CD4-positive, CD25-positive, alpha-beta regulatory T cell (primary cell): Measurements from ENCODE around the gene POC5. TPM values are rescaled to one million over a fixed set of nuclear protein-coding genes. Genes with fewer than 3 reads are reported as not detected.
"Not testable (repeated sequence)": the region's sequence is repeated elsewhere in the genome, so short reads cannot be mapped to it uniquely, and the experiment has no call there.

Experiments used
- ATAC-seq, 2 donors: fragments of 150-1000 bp; cut with Tn5 transposase; one replicate each; pipeline ENCODE4 v1.10.0; 2021; ENCODE audit warnings: low read depth in 2 of 2, moderate number of reproducible peaks in 2 of 2, moderate library complexity in 1 of 2
- DNase-seq, 3 donors: peaks; one replicate each; pipeline versions ENCODE4 v3.0.0 to v3.0.0-alpha.2; 2012 to 2022; ENCODE audit warnings: mixed read lengths in 1 of 3
- H3K27ac ChIP-seq: one replicate; pipeline ENCODE4 v1.7.0; 2013; ENCODE audit warnings: mild to moderate bottlenecking, low read length; ENCODE audit not compliant: insufficient read depth, poor library complexity, severe bottlenecking
- H3K27me3 ChIP-seq: one replicate; pipeline ENCODE4 v1.7.0; 2013; ENCODE audit warnings: low read length; ENCODE audit not compliant: control insufficient read depth, insufficient read depth
- H3K36me3 ChIP-seq: one replicate; pipeline ENCODE4 v1.7.0; 2013; ENCODE audit warnings: mild to moderate bottlenecking, low read length, moderate library complexity; ENCODE audit not compliant: control insufficient read depth, insufficient read depth
- H3K4me1 ChIP-seq: 2 replicates; pipeline ENCODE4 v1.7.0; 2013; ENCODE audit warnings: mild to moderate bottlenecking, low read length; ENCODE audit not compliant: insufficient read depth, control insufficient read depth, poor library complexity, severe bottlenecking
- H3K4me3 ChIP-seq: one replicate; pipeline ENCODE4 v1.7.0; 2013; ENCODE audit warnings: low read depth, mild to moderate bottlenecking, low read length, moderate library complexity
- H3K9me3 ChIP-seq, 2 experiments: 1 replicate in 1 of 2; 2 replicates in 1 of 2; pipeline ENCODE4 v1.7.0; 2013; ENCODE audit warnings: low read length in 2 of 2, mild to moderate bottlenecking in 1 of 2, moderate library complexity in 1 of 2; ENCODE audit not compliant: control insufficient read depth in 2 of 2
- H3K27ac Mint-ChIP-seq, 3 donors: one replicate each; pipeline ENCODE4 v1.8.0; 2020 to 2022; ENCODE audit warnings: mild to moderate bottlenecking in 3 of 3, mixed read lengths in 3 of 3, moderate library complexity in 2 of 3
- H3K27me3 Mint-ChIP-seq: one replicate; pipeline ENCODE4 v1.8.0; 2022; ENCODE audit warnings: mild to moderate bottlenecking, mixed read lengths
- H3K36me3 Mint-ChIP-seq: one replicate; pipeline ENCODE4 v1.8.0; 2020; ENCODE audit warnings: mixed read lengths
- H3K4me1 Mint-ChIP-seq, 4 donors: one replicate each; pipeline ENCODE4 v1.8.0; 2020 to 2022; ENCODE audit warnings: mixed read lengths in 4 of 4, mild to moderate bottlenecking in 1 of 4
- H3K4me3 Mint-ChIP-seq, 4 donors: one replicate each; pipeline ENCODE4 v1.8.0; 2020 to 2022; ENCODE audit warnings: mild to moderate bottlenecking in 4 of 4, mixed read lengths in 4 of 4, moderate library complexity in 3 of 4
- H3K9me3 Mint-ChIP-seq, 7 donors: one replicate each; pipeline ENCODE4 v1.8.0; 2020 to 2022; ENCODE audit warnings: mixed read lengths in 7 of 7, mild to moderate bottlenecking in 3 of 7, moderate library complexity in 2 of 7
- polyA plus RNA-seq, 4 donors: library from polyadenylated mRNA; unstranded; fragments of 300-500 nt; fragmentation: Illumina TruSeq; gene quantifications; one replicate each; pipeline ENCODE4 v1.2.3, GENCODE V29; 2021
- total RNA-seq: library from RNA; stranded (reverse); gene quantifications from one replicate; pipeline ENCODE4 v1.2.3, GENCODE V29; 2022

POC5 gene
- total and polyA plus RNA-seq, 5 donors from 2014 or later: 13.7 to 21.2 (median 17.5) TPM

- Histone ChIP-seq H3K27me3 (peaks cover 4% of the 10 kb centered on the region), H3K36me3 (no peaks in the 10 kb centered on the region), H3K4me3 (no peak overlapping the region), H3K4me1 (no peaks in the 10 kb centered on the region), H3K27ac (no peak overlapping the region), H3K9me3 (peaks cover 4% of the 10 kb centered on the region in 2 experiments)
- peaks cover 24% of the 10 kb centered on the region for H3K27me3 Mint-ChIP-seq
- peaks cover 0 to 1% (median 0%) of the 10 kb centered on the region in 7 donors for H3K9me3 Mint-ChIP-seq
- no peak overlapping the region for H3K27ac Mint-ChIP-seq
- peak in 1 of 2 donors; percentile 34 for ATAC-seq
- no peak overlapping the region for H3K4me3 Mint-ChIP-seq
- H3K36me3 Mint-ChIP-seq: no peaks in the 10 kb centered on the region
- no peaks in the 10 kb centered on the region for H3K4me1 Mint-ChIP-seq
- peak in 2 of 3 donors; percentile 11 to 37 for DNase-seq
Measured at GRCh38 chr5:75734913-75735789, 17.9 kb upstream of the POC5 start.

DNA sequence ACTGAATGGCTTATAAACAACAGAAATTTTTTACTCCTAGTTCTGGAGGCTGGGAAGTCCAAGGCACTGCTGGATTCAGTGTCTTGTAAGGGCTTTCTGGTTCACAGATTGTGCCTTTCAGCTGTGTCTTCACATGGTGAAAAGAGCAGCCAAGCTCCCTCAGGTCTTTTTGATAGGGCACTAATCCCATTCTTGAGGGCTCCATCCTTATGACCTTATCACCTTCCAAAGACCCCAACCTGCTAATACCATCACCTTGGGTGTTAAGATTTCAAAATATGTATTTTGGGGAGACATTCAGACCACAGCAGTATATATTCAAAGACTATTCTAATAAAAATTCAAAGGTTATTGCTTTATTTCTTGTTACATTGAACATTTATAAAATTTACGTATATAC, 16.5 kb upstream of the POC5 start:
- Mint-ChIP-seq H3K9me3 (no peaks in the 10 kb centered on the region), H3K27ac (no peak overlapping the region), H3K4me1 (no peaks in the 10 kb centered on the region), H3K36me3 (no peaks in the 10 kb centered on the region), H3K4me3 (no peak overlapping the region), H3K27me3 (peaks cover 29% of the 10 kb centered on the region)
- no peak for ATAC-seq
- H3K27ac ChIP-seq: no peak overlapping the region
- no peaks in the 10 kb centered on the region for H3K36me3 ChIP-seq
- no peaks in the 10 kb centered on the region for H3K4me1 ChIP-seq
- H3K4me3 ChIP-seq: no peak overlapping the region
- no peak for DNase-seq
- peaks cover 4% of the 10 kb centered on the region for H3K27me3 ChIP-seq
- H3K9me3 ChIP-seq: peaks cover 4% of the 10 kb centered on the region in 2 experiments

DNA sequence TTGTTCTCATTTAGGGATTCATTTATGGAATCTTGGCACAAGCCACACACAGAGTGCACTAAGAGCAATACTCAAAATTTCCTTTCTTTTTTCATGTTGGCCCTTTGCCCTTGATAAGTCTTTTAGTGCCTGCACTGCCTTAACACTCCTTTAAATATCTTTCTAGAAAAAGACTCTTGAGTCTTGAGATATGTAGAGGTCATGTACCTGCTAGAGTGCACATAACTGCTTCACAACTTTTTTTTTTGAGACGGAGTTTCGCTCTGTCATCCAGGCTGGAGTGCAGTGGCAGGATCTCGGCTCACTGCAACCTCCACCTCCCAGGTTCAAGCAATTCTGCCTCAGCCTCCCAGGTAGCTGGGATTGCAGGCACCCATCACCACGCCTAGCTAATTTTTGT, 14.3 kb upstream of the POC5 start:
- not testable (repeated sequence) for ATAC-seq, H3K4me1 Mint-ChIP-seq, H3K9me3 ChIP-seq, H3K27ac ChIP-seq, H3K4me3 Mint-ChIP-seq, H3K27me3 ChIP-seq, H3K36me3 ChIP-seq, H3K36me3 Mint-ChIP-seq, H3K9me3 Mint-ChIP-seq, H3K4me3 ChIP-seq, H3K4me1 ChIP-seq, DNase-seq, H3K27ac Mint-ChIP-seq
- H3K27me3 Mint-ChIP-seq: peaks cover 32% of the 10 kb centered on the region

- Mint-ChIP-seq H3K27me3 (peaks cover 28% of the 10 kb centered on the region), H3K9me3 (peaks cover 0 to 7% (median 2%) of the 10 kb centered on the region in 7 donors), H3K4me1 (no peaks in the 10 kb centered on the region), H3K27ac (no peak overlapping the region), H3K4me3 (no peak overlapping the region), H3K36me3 (no peaks in the 10 kb centered on the region)
- DNase-seq (no peak), ATAC-seq (no peak)
- H3K27me3 ChIP-seq: peaks cover 11% of the 10 kb centered on the region
- no peaks in the 10 kb centered on the region for H3K4me1 ChIP-seq
- peaks cover 4% of the 10 kb centered on the region in 2 experiments for H3K9me3 ChIP-seq
- H3K27ac ChIP-seq: no peak overlapping the region
- H3K36me3 ChIP-seq: no peaks in the 10 kb centered on the region
- no peak overlapping the region for H3K4me3 ChIP-seq
Measured at GRCh38 chr5:75729321-75729720, 12.1 kb upstream of the POC5 start.

- Histone ChIP-seq H3K36me3 (no peaks in the 10 kb centered on the region), H3K27me3 (peaks cover 15% of the 10 kb centered on the region), H3K9me3 (no peaks in the 10 kb centered on the region), H3K4me1 (no peaks in the 10 kb centered on the region), H3K27ac (no peak overlapping the region), H3K4me3 (no peak overlapping the region)
- Mint-ChIP-seq H3K27ac (no peak overlapping the region), H3K4me1 (no peaks in the 10 kb centered on the region), H3K27me3 (peaks cover 29% of the 10 kb centered on the region), H3K36me3 (no peaks in the 10 kb centered on the region), H3K4me3 (no peak overlapping the region), H3K9me3 (peaks cover 0 to 7% (median 2%) of the 10 kb centered on the region in 7 donors)
- no peak for ATAC-seq
- DNase-seq: no peak
Measured at GRCh38 chr5:75727931-75728330, 10.7 kb upstream of the POC5 start.

DNA sequence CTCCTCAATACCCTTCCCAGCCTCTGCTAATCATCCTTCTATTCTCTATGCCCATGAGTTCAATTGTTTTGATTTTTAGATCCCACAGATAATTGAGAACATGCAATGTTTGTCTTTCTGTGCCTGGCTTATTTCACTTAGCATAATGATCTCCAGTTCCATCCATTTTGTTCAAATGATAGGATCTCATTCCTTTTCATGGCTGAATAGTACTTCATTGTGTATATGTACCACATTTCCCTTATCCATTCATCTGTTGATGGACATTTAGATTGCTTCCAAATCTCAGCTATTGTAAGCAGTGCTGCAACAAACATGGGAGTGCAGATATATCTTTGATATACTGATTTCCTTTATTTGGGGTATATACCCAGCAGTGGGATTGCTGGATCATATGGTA, 9.0 kb upstream of the POC5 start:
- peaks cover 22% of the 10 kb centered on the region for H3K27me3 ChIP-seq
- H3K27ac ChIP-seq, ATAC-seq, H3K36me3 ChIP-seq, H3K9me3 ChIP-seq, H3K27ac Mint-ChIP-seq, H3K9me3 Mint-ChIP-seq, H3K36me3 Mint-ChIP-seq, H3K4me1 ChIP-seq, DNase-seq, H3K4me3 ChIP-seq, H3K4me3 Mint-ChIP-seq, H3K4me1 Mint-ChIP-seq: not testable (repeated sequence)
- H3K27me3 Mint-ChIP-seq: peaks cover 29% of the 10 kb centered on the region

GRCh38 chr5:75723378-75723777, 6.1 kb upstream of the POC5 start:
- H3K4me1 Mint-ChIP-seq: peaks cover 0 to 3% (median 0%) of the 10 kb centered on the region in 4 donors
- H3K27me3 Mint-ChIP-seq: peaks cover 32% of the 10 kb centered on the region
- H3K4me3 Mint-ChIP-seq: no peak overlapping the region
- no peak for ATAC-seq
- H3K36me3 Mint-ChIP-seq: no peaks in the 10 kb centered on the region
- Histone ChIP-seq H3K9me3 (no peaks in the 10 kb centered on the region), H3K36me3 (no peaks in the 10 kb centered on the region), H3K27me3 (peaks cover 26% of the 10 kb centered on the region), H3K4me3 (no peak overlapping the region), H3K27ac (no peak overlapping the region), H3K4me1 (no peaks in the 10 kb centered on the region)
- no peak overlapping the region for H3K27ac Mint-ChIP-seq
- DNase-seq: no peak
- peaks cover 0 to 7% (median 4%) of the 10 kb centered on the region in 7 donors for H3K9me3 Mint-ChIP-seq

DNA sequence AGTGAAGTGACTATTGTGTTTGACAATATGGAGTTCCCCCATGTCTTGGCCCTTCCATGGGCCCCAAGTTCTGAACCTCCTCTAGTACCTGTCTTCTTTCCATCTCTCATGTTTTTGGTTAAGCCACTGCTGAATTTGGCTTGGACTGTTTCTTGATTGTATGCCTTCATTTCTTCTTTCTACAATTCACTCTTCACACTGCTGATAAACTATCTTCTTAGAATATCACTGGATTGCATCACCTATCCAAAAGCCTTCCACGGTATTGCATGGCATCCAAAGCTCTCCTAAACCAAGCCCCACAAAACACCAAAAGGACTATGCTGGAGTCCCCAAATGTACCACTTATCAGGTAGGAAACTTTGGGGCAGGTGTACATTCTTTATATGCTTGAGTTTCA, 4.3 kb upstream of the POC5 start:
- no peak for DNase-seq
- Histone ChIP-seq H3K27me3 (peaks cover 24% of the 10 kb centered on the region), H3K4me1 (peaks cover 9% of the 10 kb centered on the region), H3K9me3 (no peaks in the 10 kb centered on the region), H3K27ac (no peak overlapping the region), H3K36me3 (no peaks in the 10 kb centered on the region), H3K4me3 (no peak overlapping the region)
- no peak for ATAC-seq
- H3K4me3 Mint-ChIP-seq: no peak overlapping the region
- H3K27ac Mint-ChIP-seq: no peak overlapping the region
- H3K36me3 Mint-ChIP-seq: no peaks in the 10 kb centered on the region
- H3K9me3 Mint-ChIP-seq: peaks cover 0 to 6% (median 4%) of the 10 kb centered on the region in 7 donors
- H3K27me3 Mint-ChIP-seq: peaks cover 25% of the 10 kb centered on the region
- peaks cover under 1 to 14% (median 8%) of the 10 kb centered on the region in 4 donors for H3K4me1 Mint-ChIP-seq
